KMS-11 (cell line): ENCODE measurements around the gene CDK8.

Experiments
- H2AFZ ChIP-seq: fragments of 200-600 bp; sonication (generic); 2 replicates; pipeline ENCODE4 v1.6.1; 2016; ENCODE audit warnings: antibody characterized with exemption, mixed run types, low read depth
- H3K27ac ChIP-seq: fragments of 200-600 bp; sonication (generic); 2 replicates; pipeline ENCODE4 v1.6.1; 2016; ENCODE audit warnings: mild to moderate bottlenecking, mixed run types
- H3K27me3 ChIP-seq: fragments of 200-600 bp; sonication (generic); 2 replicates; pipeline ENCODE4 v1.6.1; 2017; ENCODE audit warnings: mild to moderate bottlenecking, low read depth, mixed run types, moderate library complexity; ENCODE audit not compliant: insufficient read depth
- H3K36me3 ChIP-seq: fragments of 200-600 bp; sonication (generic); 2 replicates; pipeline ENCODE4 v1.6.1; 2017; ENCODE audit warnings: mild to moderate bottlenecking, mixed run types; ENCODE audit not compliant: insufficient read depth
- H3K4me1 ChIP-seq: fragments of 200-600 bp; sonication (generic); 2 replicates; pipeline ENCODE4 v1.6.1; 2016; ENCODE audit warnings: mild to moderate bottlenecking, low read depth, mixed run types; ENCODE audit not compliant: poor library complexity, severe bottlenecking
- H3K4me2 ChIP-seq: fragments of 200-600 bp; sonication (generic); 2 replicates; pipeline ENCODE4 v1.7.0; 2016; ENCODE audit warnings: mild to moderate bottlenecking, mixed run types
- H3K4me3 ChIP-seq: fragments of 200-600 bp; sonication (generic); IDR thresholded peaks from 2 replicates; pipeline ENCODE4 v1.6.1; 2017; ENCODE audit warnings: low read depth, low read length, mixed read lengths; ENCODE audit not compliant: insufficient read depth
- H3K79me2 ChIP-seq: fragments of 200-600 bp; sonication (generic); 2 replicates; pipeline ENCODE4 v1.6.1; 2016; ENCODE audit warnings: low read depth, mixed run types; ENCODE audit not compliant: insufficient read depth
- H3K9ac ChIP-seq: fragments of 200-600 bp; sonication (generic); 2 replicates; pipeline ENCODE4 v1.6.1; 2016; ENCODE audit warnings: mild to moderate bottlenecking, mixed run types
- H4K20me1 ChIP-seq: fragments of 200-600 bp; sonication (generic); 2 replicates; pipeline ENCODE4 v1.6.1; 2016; ENCODE audit warnings: mild to moderate bottlenecking, mixed run types; ENCODE audit not compliant: insufficient read depth
- CTCF ChIP-seq: fragments of 200-600 bp; sonication (generic); conservative IDR thresholded peaks from 2 replicates; pipeline ENCODE4 v1.6.1; 2017; ENCODE audit warnings: low read depth, mild to moderate bottlenecking, antibody characterized with exemption, low read length, moderate library complexity, mixed read lengths

CDK8 gene

GRCh38 chr13:26382835-26383234 is 128.9 kb downstream of the CDK8 start:
- H2AFZ ChIP-seq: no peak overlapping the region
- H3K79me2 ChIP-seq: no peaks in the 10 kb centered on the region
- H3K4me1 ChIP-seq: peaks cover 9% of the 10 kb centered on the region
- H3K4me3 ChIP-seq: no peak overlapping the region
- no peak overlapping the region for H3K4me2 ChIP-seq
- H3K36me3 ChIP-seq: no peaks in the 10 kb centered on the region
- no peak overlapping the region for H3K9ac ChIP-seq
- TF ChIP-seq CTCF: no peak
- H3K27ac ChIP-seq: no peak overlapping the region
- H4K20me1 ChIP-seq: no peaks in the 10 kb centered on the region
- no peaks in the 10 kb centered on the region for H3K27me3 ChIP-seq

- Histone ChIP-seq H3K9ac (no peak overlapping the region), H3K4me3 (no peak overlapping the region), H3K4me1 (peaks cover 9% of the 10 kb centered on the region), H3K79me2 (no peaks in the 10 kb centered on the region), H3K27me3 (no peaks in the 10 kb centered on the region), H4K20me1 (no peaks in the 10 kb centered on the region), H3K27ac (no peak overlapping the region), H2AFZ (no peak overlapping the region), H3K36me3 (no peaks in the 10 kb centered on the region), H3K4me2 (no peak overlapping the region)
- no peak for TF ChIP-seq CTCF
These were observed 130.7 kb downstream of the CDK8 start for GRCh38 chr13:26384587-26384986.

GRCh38 chr13:26386026-26386425 is 132.1 kb downstream of the CDK8 start:
- no peaks in the 10 kb centered on the region for H4K20me1 ChIP-seq
- no peaks in the 10 kb centered on the region for H3K79me2 ChIP-seq
- no peaks in the 10 kb centered on the region for H3K27me3 ChIP-seq
- H3K4me1 ChIP-seq: peaks cover 6% of the 10 kb centered on the region
- no peak overlapping the region for H2AFZ ChIP-seq
- no peak overlapping the region for H3K4me3 ChIP-seq
- no peak overlapping the region for H3K9ac ChIP-seq
- no peak overlapping the region for H3K4me2 ChIP-seq
- no peaks in the 10 kb centered on the region for H3K36me3 ChIP-seq
- no peak for TF ChIP-seq CTCF
- no peak overlapping the region for H3K27ac ChIP-seq

GRCh38 chr13:26390203-26390602 is 136.3 kb downstream of the CDK8 start:
- no peaks in the 10 kb centered on the region for H4K20me1 ChIP-seq
- no peak for TF ChIP-seq CTCF
- H3K79me2 ChIP-seq: no peaks in the 10 kb centered on the region
- no peaks in the 10 kb centered on the region for H3K4me1 ChIP-seq
- no peak overlapping the region for H2AFZ ChIP-seq
- no peak overlapping the region for H3K4me2 ChIP-seq
- H3K4me3 ChIP-seq: no peak overlapping the region
- no peaks in the 10 kb centered on the region for H3K27me3 ChIP-seq
- no peak overlapping the region for H3K27ac ChIP-seq
- H3K9ac ChIP-seq: no peak overlapping the region
- no peaks in the 10 kb centered on the region for H3K36me3 ChIP-seq
